Astrocyte (in vitro differentiated cells and primary cell): ENCODE data around the gene GIPC2. TPM values are rescaled to one million over a fixed set of nuclear protein-coding genes. Genes with fewer than 3 reads are reported as not detected.
"Not testable (repeated sequence)": the region's sequence is repeated elsewhere in the genome, so short reads cannot be mapped to it uniquely, and the experiment has no call there.

ENCODE experiments used
- DNase-seq: peaks from one replicate; pipeline ENCODE4 v3.0.0-alpha.2; 2010; ENCODE audit warnings: low read depth
- FAIRE-seq: peaks from 2 replicates; lab custom pipeline; 2011; peaks lifted over from hg19 to GRCh38; lab: Jason Lieb, UNC
- H2AFZ ChIP-seq: 2 replicates; pipeline ENCODE4 v1.6.0; 2012; ENCODE audit warnings: low read depth, low read length, inconsistent platforms
- H3K27ac ChIP-seq: 2 replicates; pipeline ENCODE4 v1.5.1; 2011; ENCODE audit warnings: low read depth, low read length, inconsistent platforms
- H3K27me3 ChIP-seq: 2 replicates; pipeline ENCODE4 v1.6.0; 2011; ENCODE audit warnings: low read length, inconsistent platforms; ENCODE audit not compliant: insufficient read depth
- H3K36me3 ChIP-seq: 2 replicates; pipeline ENCODE4 v1.5.1; 2011; ENCODE audit warnings: low read length, inconsistent platforms; ENCODE audit not compliant: insufficient read depth
- H3K4me1 ChIP-seq: 2 replicates; pipeline ENCODE4 v1.5.1; 2011; ENCODE audit warnings: low read length, inconsistent platforms; ENCODE audit not compliant: insufficient read depth
- H3K4me2 ChIP-seq: 2 replicates; pipeline ENCODE4 v1.6.0; 2012; ENCODE audit warnings: low read length, inconsistent platforms
- H3K4me3 ChIP-seq: 2 replicates; pipeline ENCODE4 v1.5.1; 2011; ENCODE audit warnings: low read depth, mild to moderate bottlenecking, low read length, inconsistent platforms; ENCODE audit not compliant: insufficient read depth
- H3K79me2 ChIP-seq: 2 replicates; pipeline ENCODE4 v1.6.0; 2012; ENCODE audit warnings: mild to moderate bottlenecking, low read length, inconsistent platforms; ENCODE audit not compliant: insufficient read depth
- H3K9ac ChIP-seq: 2 replicates; pipeline ENCODE4 v1.6.0; 2012; ENCODE audit warnings: mild to moderate bottlenecking, low read length, inconsistent platforms
- H3K9me3 ChIP-seq: 2 replicates; pipeline ENCODE4 v1.5.1; 2012; ENCODE audit warnings: low read depth, mild to moderate bottlenecking, low read length, inconsistent platforms; ENCODE audit not compliant: insufficient read depth
- H4K20me1 ChIP-seq: 2 replicates; pipeline ENCODE4 v1.6.0; 2012; ENCODE audit warnings: low read length, inconsistent platforms; ENCODE audit not compliant: insufficient read depth
- H3K27ac Mint-ChIP-seq: one replicate; pipeline ENCODE4 v1.8.0; 2021; ENCODE audit warnings: mild to moderate bottlenecking, mixed read lengths; ENCODE audit not compliant: unreplicated experiment
- H3K27me3 Mint-ChIP-seq: one replicate; pipeline ENCODE4 v1.8.0; 2021; ENCODE audit warnings: low read depth, mixed read lengths; ENCODE audit not compliant: unreplicated experiment
- H3K36me3 Mint-ChIP-seq: one replicate; pipeline ENCODE4 v1.8.0; 2021; ENCODE audit warnings: low read depth, mixed read lengths; ENCODE audit not compliant: unreplicated experiment
- H3K4me1 Mint-ChIP-seq: one replicate; pipeline ENCODE4 v1.8.0; 2021; ENCODE audit warnings: low read depth, mixed read lengths; ENCODE audit not compliant: unreplicated experiment
- H3K4me3 Mint-ChIP-seq: one replicate; pipeline ENCODE4 v1.8.0; 2021; ENCODE audit warnings: mild to moderate bottlenecking, moderate library complexity, mixed read lengths; ENCODE audit not compliant: unreplicated experiment
- H3K9me3 Mint-ChIP-seq: one replicate; pipeline ENCODE4 v1.8.0; 2021; ENCODE audit warnings: mild to moderate bottlenecking, mixed read lengths; ENCODE audit not compliant: unreplicated experiment
- CTCF ChIP-seq: IDR thresholded peaks from 2 replicates; pipeline ENCODE4 v1.5.1; 2011; ENCODE audit warnings: low read depth, mild to moderate bottlenecking, inconsistent platforms, low read length, moderate library complexity; ENCODE audit not compliant: insufficient read depth
- EZH2 ChIP-seq: IDR thresholded peaks from 2 replicates; pipeline ENCODE4 v1.6.1; 2012; ENCODE audit warnings: mild to moderate bottlenecking, low read length, inconsistent platforms; ENCODE audit not compliant: insufficient read depth
- total RNA-seq: library from RNA; stranded (reverse); gene quantifications from 2 replicates; pipeline ENCODE4 v1.2.1, GENCODE V29; 2021

GIPC2 gene
- total RNA-seq, 1 donor from 2014 or later: not detected

- Mint-ChIP-seq H3K9me3 (no peaks in the 10 kb centered on the region), H3K36me3 (peaks cover 4% of the 10 kb centered on the region), H3K27ac (no peak overlapping the region), H3K4me1 (no peaks in the 10 kb centered on the region), H3K27me3 (no peaks in the 10 kb centered on the region), H3K4me3 (no peak overlapping the region)
- Histone ChIP-seq H4K20me1 (peaks cover 14% of the 10 kb centered on the region), H3K9me3 (no peaks in the 10 kb centered on the region), H3K36me3 (peaks cover 13% of the 10 kb centered on the region), H3K27ac (no peak overlapping the region), H3K9ac (no peak overlapping the region), H3K4me3 (no peak overlapping the region), H3K79me2 (peaks cover 13% of the 10 kb centered on the region), H3K4me1 (no peaks in the 10 kb centered on the region), H3K4me2 (no peak overlapping the region), H2AFZ (no peak overlapping the region), H3K27me3 (no peaks in the 10 kb centered on the region)
- no peak for DNase-seq
- no peak for FAIRE-seq
- TF ChIP-seq EZH2 (no peak), CTCF (no peak)
These were observed 26.7 kb upstream of the GIPC2 start for GRCh38 chr1:78019024-78019423.

- not testable (repeated sequence) for H3K27ac ChIP-seq, H4K20me1 ChIP-seq, H3K9ac ChIP-seq, H3K27ac Mint-ChIP-seq, H3K9me3 ChIP-seq, H3K4me3 ChIP-seq, H3K9me3 Mint-ChIP-seq, H3K4me1 Mint-ChIP-seq, FAIRE-seq, H3K4me1 ChIP-seq, H3K36me3 Mint-ChIP-seq, H3K27me3 Mint-ChIP-seq, H3K4me3 Mint-ChIP-seq, H2AFZ ChIP-seq, H3K27me3 ChIP-seq, DNase-seq, H3K79me2 ChIP-seq, H3K4me2 ChIP-seq, H3K36me3 ChIP-seq
These were observed 24.6 kb upstream of the GIPC2 start for GRCh38 chr1:78021134-78021533.

GRCh38 chr1:78029793-78030192 lies 16.0 kb upstream of the GIPC2 start:
- no peaks in the 10 kb centered on the region for H3K4me1 Mint-ChIP-seq
- Histone ChIP-seq H3K4me3 (no peak overlapping the region), H3K9me3 (no peaks in the 10 kb centered on the region), H3K4me2 (no peak overlapping the region), H3K4me1 (no peaks in the 10 kb centered on the region), H2AFZ (no peak overlapping the region), H3K36me3 (no peaks in the 10 kb centered on the region), H3K27ac (no peak overlapping the region), H4K20me1 (no peaks in the 10 kb centered on the region), H3K9ac (no peak overlapping the region), H3K79me2 (no peaks in the 10 kb centered on the region), H3K27me3 (no peaks in the 10 kb centered on the region)
- H3K4me3 Mint-ChIP-seq: no peak overlapping the region
- no peaks in the 10 kb centered on the region for H3K27me3 Mint-ChIP-seq
- H3K9me3 Mint-ChIP-seq: no peaks in the 10 kb centered on the region
- H3K27ac Mint-ChIP-seq: no peak overlapping the region
- FAIRE-seq: no peak
- no peak for DNase-seq
- H3K36me3 Mint-ChIP-seq: no peaks in the 10 kb centered on the region
- no peak for TF ChIP-seq CTCF
- TF ChIP-seq EZH2: no peak
